WTC11 (cell line): ENCODE measurements around the gene NKPD1. TPM values are rescaled to one million over a fixed set of nuclear protein-coding genes. Genes with fewer than 3 reads are reported as not detected.

Experiments
- ATAC-seq: fragments of 200-7000 bp; cut with Tn5 transposase; 2 replicates; pipeline ENCODE4 v1.10.0; 2021; ENCODE audit warnings: mild to moderate bottlenecking, moderate library complexity
- CTCF ChIA-PET: fragments of 300-600 bp; sonication (Branson Sonifier 250); formaldehyde crosslinking; loops from one replicate; lab custom pipeline; 2021; ENCODE audit warnings: antibody characterized with exemption; lab: Charles Lee
- POLR2A ChIA-PET: fragments of 350-600 bp; sonication (Branson Sonifier 250); formaldehyde crosslinking; loops from one replicate; lab custom pipeline; 2021; ENCODE audit warnings: antibody characterized with exemption; lab: Charles Lee
- DNase-seq: peaks from one replicate; pipeline ENCODE4 v3.0.0; 2021; ENCODE audit warnings: low spot score
- H3K27ac Mint-ChIP-seq: 2 replicates; pipeline ENCODE4 v1.8.0; 2021; ENCODE audit warnings: mixed read lengths
- H3K27me3 Mint-ChIP-seq: 2 replicates; pipeline ENCODE4 v1.8.0; 2021; ENCODE audit warnings: low read depth, mild to moderate bottlenecking, moderate library complexity, mixed read lengths
- H3K36me3 Mint-ChIP-seq: 2 replicates; pipeline ENCODE4 v1.8.0; 2021; ENCODE audit warnings: mixed read lengths
- H3K4me1 Mint-ChIP-seq: 2 replicates; pipeline ENCODE4 v1.8.0; 2022; ENCODE audit warnings: mixed read lengths
- H3K4me3 Mint-ChIP-seq: 2 replicates; pipeline ENCODE4 v1.8.0; 2021; ENCODE audit warnings: mild to moderate bottlenecking, moderate library complexity, mixed read lengths
- H3K9me3 Mint-ChIP-seq: 2 replicates; pipeline ENCODE4 v1.8.0; 2021; ENCODE audit warnings: mixed read lengths
- ATF2 ChIP-seq: sonication (generic); formaldehyde crosslinking; IDR thresholded peaks from 2 replicates; pipeline ENCODE4 v1.8.1; 2022; ENCODE audit warnings: low read depth, missing genetic modification reagents, borderline replicate concordance
- ETV6 ChIP-seq: sonication (generic); formaldehyde crosslinking; IDR thresholded peaks from 2 replicates; pipeline ENCODE4 v1.8.1; 2022; ENCODE audit warnings: mild to moderate bottlenecking, missing genetic modification reagents
- FOXK1 ChIP-seq: sonication (generic); formaldehyde crosslinking; IDR thresholded peaks from 2 replicates; pipeline ENCODE4 v1.8.0; 2022; ENCODE audit warnings: mild to moderate bottlenecking, moderate library complexity, missing genetic modification reagents
- JAZF1 ChIP-seq: fragments of 250-450 bp; sonication (Bioruptor Pico); IDR thresholded peaks from 2 replicates; pipeline ENCODE4 v1.9.0; 2021; ENCODE audit warnings: moderate library complexity, mild to moderate bottlenecking, inconsistent platforms
- MAX ChIP-seq: sonication (generic); formaldehyde crosslinking; IDR thresholded peaks from 2 replicates; pipeline ENCODE4 v1.8.0; 2022; ENCODE audit warnings: mild to moderate bottlenecking, missing genetic modification reagents
- MYBL2 ChIP-seq: sonication (generic); formaldehyde crosslinking; IDR thresholded peaks from 2 replicates; pipeline ENCODE4 v1.8.1; 2023; ENCODE audit warnings: mild to moderate bottlenecking, moderate library complexity, missing genetic modification reagents
- NFE2L1 ChIP-seq: sonication (generic); formaldehyde crosslinking; IDR thresholded peaks from 2 replicates; pipeline ENCODE4 v1.8.1; 2023; ENCODE audit warnings: missing genetic modification reagents
- SMAD4 ChIP-seq: sonication (generic); formaldehyde crosslinking; IDR thresholded peaks from 2 replicates; pipeline ENCODE4 v1.8.0; 2022; ENCODE audit warnings: mild to moderate bottlenecking, missing genetic modification reagents
- TCF7 ChIP-seq: sonication (generic); formaldehyde crosslinking; IDR thresholded peaks from 2 replicates; pipeline ENCODE4 v1.8.0; 2022; ENCODE audit warnings: mild to moderate bottlenecking, low read depth, missing genetic modification reagents, moderate library complexity
- USF1 ChIP-seq: sonication (generic); formaldehyde crosslinking; IDR thresholded peaks from 2 replicates; pipeline ENCODE4 v1.8.0; 2022; ENCODE audit warnings: mild to moderate bottlenecking, missing genetic modification reagents
- ZNF396 ChIP-seq: fragments of 250-450 bp; sonication (Bioruptor Pico); IDR thresholded peaks from 2 replicates; pipeline ENCODE4 v1.8.0; 2021; ENCODE audit warnings: mild to moderate bottlenecking, moderate library complexity, borderline replicate concordance
- ZNF416 ChIP-seq: fragments of 250-450 bp; sonication (Bioruptor Pico); IDR thresholded peaks from 2 replicates; pipeline ENCODE4 v1.9.0; 2021; ENCODE audit warnings: mild to moderate bottlenecking, inconsistent platforms
- total RNA-seq: library from RNA; stranded (reverse); gene quantifications from 3 replicates; pipeline ENCODE4 v1.2.3, GENCODE V29; 2021
- TF ChIP-seq, protein P1 (sequence below): fragments of 250-450 bp; sonication (Bioruptor Pico); IDR thresholded peaks from 2 replicates; pipeline ENCODE4 v1.9.0; 2021; ENCODE audit warnings: mild to moderate bottlenecking
- TF ChIP-seq, protein P2 (sequence below): fragments of 200-600 bp; IDR thresholded peaks from 2 replicates; pipeline ENCODE4 v1.8.0; 2022; ENCODE audit warnings: antibody characterized with exemption
- TF ChIP-seq, protein P3 (sequence below): sonication (generic); formaldehyde crosslinking; IDR thresholded peaks from 2 replicates; pipeline ENCODE4 v1.8.1; 2023; ENCODE audit warnings: mild to moderate bottlenecking, missing genetic modification reagents

The NKPD1 gene
- total RNA-seq, 1 experiment from 2014 or later: 0.57 TPM

DNA sequence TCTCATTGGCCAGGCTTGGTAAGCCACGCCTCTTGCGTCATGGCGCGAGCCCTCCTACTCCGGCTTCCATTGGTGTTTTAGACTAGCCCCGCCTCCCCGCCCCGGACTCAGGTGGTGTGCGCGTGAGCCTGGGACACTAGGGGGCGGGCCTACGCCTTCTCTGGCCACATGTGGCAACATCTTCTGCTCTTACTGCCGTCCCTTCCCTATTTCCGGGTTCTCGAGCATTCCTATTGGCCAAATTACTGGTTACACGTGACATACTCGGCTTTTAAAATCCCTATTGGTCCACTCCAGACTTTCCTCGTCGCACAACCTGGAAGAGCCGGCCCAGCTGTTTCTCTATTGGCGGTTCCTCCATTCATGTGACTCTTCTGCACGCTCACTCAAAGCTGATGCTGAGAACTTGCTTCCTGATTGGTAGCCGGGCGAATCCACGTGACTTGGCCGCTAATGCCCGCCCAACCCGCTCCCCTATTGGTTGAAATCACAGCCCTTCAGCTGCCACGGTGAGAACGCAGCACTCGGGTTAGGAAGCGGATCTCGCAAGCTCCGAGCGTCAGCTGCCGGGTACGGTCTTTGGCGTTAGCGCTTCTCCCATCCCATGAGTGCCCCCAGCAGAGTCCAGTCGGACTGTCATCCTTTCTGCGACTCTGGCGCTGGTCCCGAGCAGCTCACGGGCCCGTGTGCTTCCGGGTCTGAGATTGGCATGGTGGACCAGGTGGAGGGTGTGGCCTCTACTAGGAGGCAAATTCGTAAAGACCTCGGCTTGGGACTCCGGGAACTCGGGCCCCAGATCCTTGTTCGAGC, 17.7 kb upstream of the NKPD1 start, which contains the start of gene BLOC1S3 (continued):
- TF ChIP-seq USF1 (CRISPR knock-in tag) (peak; percentile 94), ETV6 (CRISPR knock-in tag) (peak; percentile 40; the same call in 1 of the 2 replicates), MYBL2 (CRISPR knock-in tag) (peak; percentile 27; the same call in 1 of the 2 replicates), SMAD4 (CRISPR knock-in tag) (no peak), ZNF396 (no peak), MAX (CRISPR knock-in tag) (peak; percentile 92)
- TF ChIP-seq, protein P1, sequence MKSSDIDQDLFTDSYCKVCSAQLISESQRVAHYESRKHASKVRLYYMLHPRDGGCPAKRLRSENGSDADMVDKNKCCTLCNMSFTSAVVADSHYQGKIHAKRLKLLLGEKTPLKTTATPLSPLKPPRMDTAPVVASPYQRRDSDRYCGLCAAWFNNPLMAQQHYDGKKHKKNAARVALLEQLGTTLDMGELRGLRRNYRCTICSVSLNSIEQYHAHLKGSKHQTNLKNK (CRISPR knock-in tag): no peak
- TF ChIP-seq, protein P2, sequence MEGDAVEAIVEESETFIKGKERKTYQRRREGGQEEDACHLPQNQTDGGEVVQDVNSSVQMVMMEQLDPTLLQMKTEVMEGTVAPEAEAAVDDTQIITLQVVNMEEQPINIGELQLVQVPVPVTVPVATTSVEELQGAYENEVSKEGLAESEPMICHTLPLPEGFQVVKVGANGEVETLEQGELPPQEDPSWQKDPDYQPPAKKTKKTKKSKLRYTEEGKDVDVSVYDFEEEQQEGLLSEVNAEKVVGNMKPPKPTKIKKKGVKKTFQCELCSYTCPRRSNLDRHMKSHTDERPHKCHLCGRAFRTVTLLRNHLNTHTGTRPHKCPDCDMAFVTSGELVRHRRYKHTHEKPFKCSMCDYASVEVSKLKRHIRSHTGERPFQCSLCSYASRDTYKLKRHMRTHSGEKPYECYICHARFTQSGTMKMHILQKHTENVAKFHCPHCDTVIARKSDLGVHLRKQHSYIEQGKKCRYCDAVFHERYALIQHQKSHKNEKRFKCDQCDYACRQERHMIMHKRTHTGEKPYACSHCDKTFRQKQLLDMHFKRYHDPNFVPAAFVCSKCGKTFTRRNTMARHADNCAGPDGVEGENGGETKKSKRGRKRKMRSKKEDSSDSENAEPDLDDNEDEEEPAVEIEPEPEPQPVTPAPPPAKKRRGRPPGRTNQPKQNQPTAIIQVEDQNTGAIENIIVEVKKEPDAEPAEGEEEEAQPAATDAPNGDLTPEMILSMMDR: peak; percentile 38

GRCh38 chr19:45177817-45178261, 17.1 kb upstream of the NKPD1 start, which contains the start of gene TRAPPC6A:
Gene TRAPPC6A, minus strand, starts transcription at chr19:45178237. Its CDS starts 19 bp downstream, at chr19:45178218.
- no peak; the same call in 1 of the 2 replicates for ATAC-seq
- H3K27ac Mint-ChIP-seq: peak within 1 kb of the TSS; percentile 94
- no peak for TF ChIP-seq NFE2L1
- 0 out of 2 replicates have a peak, but pooled peaks have one; percentile 31 for TF ChIP-seq ZNF416 (CRISPR knock-in tag)
- TF ChIP-seq, all 79 proteins: peak for 1
- ChIA-PET POLR2A (interaction anchor here (0.7 to 2.5 kb wide), 4 partner anchors 9 to 1967 kb away, joined by 3 to 14 read pairs (median 8); partner anchors contain the start of genes PPP1R37 and SIX5), CTCF (interaction anchor here (0.6 to 2.4 kb wide), 34 partner anchors 10 to 308 kb away, joined by 3 to 73 read pairs (median 5); partner anchors contain the start of genes GEMIN7, NKPD1 and PPP1R37)
- Mint-ChIP-seq H3K9me3 (no peaks in the 10 kb centered on the region), H3K27me3 (peaks cover 8% of the 10 kb centered on the region; the same call in 1 of the 2 replicates), H3K4me1 (peaks cover 8% of the 10 kb centered on the region; the same call in 1 of the 2 replicates), H3K36me3 (no peaks in the 10 kb centered on the region), H3K4me3 (peak within 1 kb of the TSS; percentile 90)
- peak; percentile 36 for DNase-seq

DNA sequence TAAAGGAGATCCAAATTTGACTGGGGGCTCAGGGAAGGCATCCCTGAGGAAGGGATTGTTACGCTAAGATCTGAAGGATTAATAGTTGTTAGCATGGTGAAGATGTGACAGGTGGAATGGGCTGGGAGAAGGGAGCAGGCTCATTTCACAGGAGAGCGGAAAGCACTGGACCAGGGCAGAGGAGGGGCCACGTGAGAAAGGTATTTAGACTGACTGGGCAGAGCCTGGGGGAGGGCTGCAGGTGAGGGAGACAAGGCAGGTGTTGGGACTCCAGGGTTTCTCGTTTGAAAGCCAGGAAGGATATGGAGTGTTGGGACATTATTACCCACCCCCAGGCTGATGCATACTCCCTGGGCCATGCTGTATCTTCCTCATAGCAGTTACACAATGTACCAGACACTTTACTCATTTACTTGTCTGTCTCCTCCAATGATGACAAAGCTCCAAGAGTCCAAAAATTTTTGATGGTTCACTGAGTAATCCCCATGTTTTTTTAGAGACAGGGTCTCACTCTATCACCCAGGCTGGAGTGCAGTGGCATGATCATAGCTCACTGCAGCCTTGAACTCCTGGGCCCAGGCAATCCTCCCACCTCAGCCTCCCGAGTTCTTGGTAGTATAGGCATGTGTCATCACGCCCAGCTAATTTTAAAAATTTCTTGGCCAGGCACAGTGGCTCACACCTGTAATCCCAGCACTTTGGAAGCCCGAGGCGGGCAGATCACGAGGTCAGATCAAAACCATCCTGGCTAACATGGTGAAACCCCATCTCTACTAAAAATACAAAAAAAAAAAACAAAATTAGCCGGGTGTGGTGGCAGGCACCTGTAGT, 14.9 kb upstream of the NKPD1 start:
- TF ChIP-seq TCF7 (CRISPR knock-in tag): no peak
- TF ChIP-seq, protein P3, sequence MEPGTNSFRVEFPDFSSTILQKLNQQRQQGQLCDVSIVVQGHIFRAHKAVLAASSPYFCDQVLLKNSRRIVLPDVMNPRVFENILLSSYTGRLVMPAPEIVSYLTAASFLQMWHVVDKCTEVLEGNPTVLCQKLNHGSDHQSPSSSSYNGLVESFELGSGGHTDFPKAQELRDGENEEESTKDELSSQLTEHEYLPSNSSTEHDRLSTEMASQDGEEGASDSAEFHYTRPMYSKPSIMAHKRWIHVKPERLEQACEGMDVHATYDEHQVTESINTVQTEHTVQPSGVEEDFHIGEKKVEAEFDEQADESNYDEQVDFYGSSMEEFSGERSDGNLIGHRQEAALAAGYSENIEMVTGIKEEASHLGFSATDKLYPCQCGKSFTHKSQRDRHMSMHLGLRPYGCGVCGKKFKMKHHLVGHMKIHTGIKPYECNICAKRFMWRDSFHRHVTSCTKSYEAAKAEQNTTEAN (CRISPR knock-in tag): no peak
- no peak for TF ChIP-seq JAZF1 (CRISPR knock-in tag)
- no peak for TF ChIP-seq ATF2 (CRISPR knock-in tag)
- TF ChIP-seq FOXK1 (CRISPR knock-in tag): no peak
- ChIA-PET CTCF (interaction anchor here (1.1 to 1.5 kb wide), 2 partner anchors 11 kb away, joined by 3 read pairs; no protein-coding TSS in a partner anchor), POLR2A (no interaction called here)
- no peak for ATAC-seq
- no peak for DNase-seq
- H3K4me3 Mint-ChIP-seq: peak overlapping the region; percentile 27; the same call in 1 of the 2 replicates
- H3K27me3 Mint-ChIP-seq: peaks cover 8% of the 10 kb centered on the region
- H3K9me3 Mint-ChIP-seq: no peaks in the 10 kb centered on the region
- no peaks in the 10 kb centered on the region for H3K36me3 Mint-ChIP-seq
- H3K27ac Mint-ChIP-seq: peak overlapping the region; percentile 86
- H3K4me1 Mint-ChIP-seq: no peaks in the 10 kb centered on the region
